Measurements from ENCODE around the gene PACS2.

DNA sequence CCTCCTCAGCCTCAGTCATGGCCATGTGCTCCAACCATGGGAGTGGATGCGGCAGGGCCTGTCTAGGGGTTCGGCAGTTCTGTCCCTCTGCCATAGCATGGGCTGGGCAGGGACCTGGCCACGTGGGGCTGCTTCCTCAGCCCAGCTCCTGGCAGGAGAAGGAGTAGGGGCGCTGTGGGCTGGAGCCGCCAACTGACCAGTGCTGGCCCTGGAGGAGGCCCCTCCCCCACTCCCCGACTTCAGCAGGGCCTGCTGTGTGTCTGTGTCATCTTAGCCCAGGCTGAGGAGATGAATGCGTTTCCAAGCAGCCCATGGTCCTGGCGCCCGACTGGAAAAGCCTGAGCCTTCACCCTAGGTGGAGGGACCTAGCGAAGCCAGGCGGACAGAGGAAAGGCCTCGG lies 2.7 kb upstream of the PACS2 start:
- TF ChIP-seq, protein P1, sequence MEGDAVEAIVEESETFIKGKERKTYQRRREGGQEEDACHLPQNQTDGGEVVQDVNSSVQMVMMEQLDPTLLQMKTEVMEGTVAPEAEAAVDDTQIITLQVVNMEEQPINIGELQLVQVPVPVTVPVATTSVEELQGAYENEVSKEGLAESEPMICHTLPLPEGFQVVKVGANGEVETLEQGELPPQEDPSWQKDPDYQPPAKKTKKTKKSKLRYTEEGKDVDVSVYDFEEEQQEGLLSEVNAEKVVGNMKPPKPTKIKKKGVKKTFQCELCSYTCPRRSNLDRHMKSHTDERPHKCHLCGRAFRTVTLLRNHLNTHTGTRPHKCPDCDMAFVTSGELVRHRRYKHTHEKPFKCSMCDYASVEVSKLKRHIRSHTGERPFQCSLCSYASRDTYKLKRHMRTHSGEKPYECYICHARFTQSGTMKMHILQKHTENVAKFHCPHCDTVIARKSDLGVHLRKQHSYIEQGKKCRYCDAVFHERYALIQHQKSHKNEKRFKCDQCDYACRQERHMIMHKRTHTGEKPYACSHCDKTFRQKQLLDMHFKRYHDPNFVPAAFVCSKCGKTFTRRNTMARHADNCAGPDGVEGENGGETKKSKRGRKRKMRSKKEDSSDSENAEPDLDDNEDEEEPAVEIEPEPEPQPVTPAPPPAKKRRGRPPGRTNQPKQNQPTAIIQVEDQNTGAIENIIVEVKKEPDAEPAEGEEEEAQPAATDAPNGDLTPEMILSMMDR (IDR thresholded peaks at IDR 0.05): no peak
- TF ChIP-seq EP300 (IDR thresholded peaks at IDR 0.05): no peak
- no peak for TF ChIP-seq POLR2A (IDR thresholded peaks at IDR 0.05)
